WTC11 (cell line): ENCODE results near the gene PTGIS.

Source experiments
- ARID4B ChIP-seq: sonication (generic); formaldehyde crosslinking; IDR thresholded peaks from 2 replicates; pipeline ENCODE4 v1.8.0; 2023; ENCODE audit warnings: missing genetic modification reagents, mild to moderate bottlenecking, borderline replicate concordance
- ATF3 ChIP-seq: sonication (generic); formaldehyde crosslinking; conservative IDR thresholded peaks from 2 replicates; pipeline ENCODE4 v1.8.1; 2022; ENCODE audit warnings: mild to moderate bottlenecking, missing genetic modification reagents
- CTCF ChIP-seq: fragments of 200-600 bp; IDR thresholded peaks from 2 replicates; pipeline ENCODE4 v1.8.0; 2022; ENCODE audit warnings: antibody characterized with exemption
- ESRRA ChIP-seq: sonication (generic); formaldehyde crosslinking; IDR thresholded peaks from 2 replicates; pipeline ENCODE4 v1.8.1; 2022; ENCODE audit warnings: mild to moderate bottlenecking, missing genetic modification reagents, borderline replicate concordance
- NR2C2 ChIP-seq: sonication (generic); formaldehyde crosslinking; IDR thresholded peaks from 2 replicates; pipeline ENCODE4 v1.8.0; 2022; ENCODE audit warnings: mild to moderate bottlenecking, missing genetic modification reagents
- SP1 ChIP-seq: sonication (generic); formaldehyde crosslinking; conservative IDR thresholded peaks from 2 replicates; pipeline ENCODE4 v1.8.1; 2022; ENCODE audit warnings: missing genetic modification reagents
- TCF7 ChIP-seq: sonication (generic); formaldehyde crosslinking; IDR thresholded peaks from 2 replicates; pipeline ENCODE4 v1.8.0; 2022; ENCODE audit warnings: mild to moderate bottlenecking, low read depth, missing genetic modification reagents, moderate library complexity
- USF1 ChIP-seq: sonication (generic); formaldehyde crosslinking; IDR thresholded peaks from 2 replicates; pipeline ENCODE4 v1.8.0; 2022; ENCODE audit warnings: mild to moderate bottlenecking, missing genetic modification reagents
- USF2 ChIP-seq: sonication (generic); formaldehyde crosslinking; IDR thresholded peaks from 2 replicates; pipeline ENCODE4 v1.8.1; 2023; ENCODE audit warnings: mild to moderate bottlenecking, missing genetic modification reagents, moderate library complexity

GRCh38 chr20:49571553-49571835, 3.6 kb upstream of the PTGIS start:
- TF ChIP-seq CTCF (no peak), USF1 (no peak), ATF3 (CRISPR knock-in tag) (no peak), NR2C2 (CRISPR knock-in tag) (no peak), SP1 (CRISPR knock-in tag) (no peak), TCF7 (CRISPR knock-in tag) (no peak), ESRRA (no peak), USF2 (CRISPR knock-in tag) (no peak), ARID4B (CRISPR knock-in tag) (no peak)
